GM18508 (cell line): Measurements from ENCODE around the gene TOPBP1.

Source experiments
- ATAC-seq: cut with Tn5 transposase; IDR thresholded peaks from one replicate; pipeline ENCODE4 v1.9.1; 2021; ENCODE audit warnings: moderate number of reproducible peaks; ENCODE audit not compliant: insufficient read depth, unreplicated experiment

Gene TOPBP1

GRCh38 chr3:133620066-133620784 lies 41.5 kb downstream of the TOPBP1 start:
- ATAC-seq: peak; percentile 98

- ATAC-seq: no peak
Measured at GRCh38 chr3:133611534-133611933, 50.2 kb downstream of the TOPBP1 start.

GRCh38 chr3:133610031-133610430 lies 51.7 kb downstream of the TOPBP1 start:
- ATAC-seq: no peak

- no peak for ATAC-seq
Measured at GRCh38 chr3:133608388-133608787, 53.4 kb downstream of the TOPBP1 start.

GRCh38 chr3:133607816-133608215 lies 53.9 kb downstream of the TOPBP1 start:
- ATAC-seq: no peak

GRCh38 chr3:133606902-133607301 lies 54.8 kb downstream of the TOPBP1 start:
- no peak for ATAC-seq

- ATAC-seq: no peak
Measured at GRCh38 chr3:133606342-133606741, 55.4 kb downstream of the TOPBP1 start.

- ATAC-seq: no peak
Measured at GRCh38 chr3:133600572-133601081, 61.1 kb downstream of the TOPBP1 start.

GRCh38 chr3:133599280-133599679 lies 62.5 kb downstream of the TOPBP1 start:
- ATAC-seq: no peak

- no peak for ATAC-seq
Measured at GRCh38 chr3:133598405-133598804, 63.3 kb downstream of the TOPBP1 start.

GRCh38 chr3:133595341-133595740 lies 66.4 kb downstream of the TOPBP1 start:
- ATAC-seq: no peak

GRCh38 chr3:133593243-133593642 lies 68.5 kb downstream of the TOPBP1 start:
- no peak for ATAC-seq

GRCh38 chr3:133592843-133593242 lies 68.9 kb downstream of the TOPBP1 start:
- ATAC-seq: no peak

- ATAC-seq: no peak
Measured at GRCh38 chr3:133591271-133591742, 70.4 kb downstream of the TOPBP1 start.

- ATAC-seq: no peak
Measured at GRCh38 chr3:133589503-133589902, 72.2 kb downstream of the TOPBP1 start.

GRCh38 chr3:133588784-133589465 lies 72.8 kb downstream of the TOPBP1 start:
- ATAC-seq: no peak

GRCh38 chr3:133588035-133588434 lies 73.7 kb downstream of the TOPBP1 start:
- ATAC-seq: no peak

- ATAC-seq: no peak
Measured at GRCh38 chr3:133583396-133583795, 78.3 kb downstream of the TOPBP1 start.

GRCh38 chr3:133578548-133579191 lies 83.1 kb downstream of the TOPBP1 start:
- ATAC-seq: no peak

- no peak for ATAC-seq
Measured at GRCh38 chr3:133576169-133576568, 85.6 kb downstream of the TOPBP1 start.

- ATAC-seq: no peak
Measured at GRCh38 chr3:133575086-133575485, 86.7 kb downstream of the TOPBP1 start.
